ENCODE measurements around the gene SULT1A3.
A peak's percentile ranks its signal among the peaks of the same experiment; 100 is the strongest.
"Not testable (repeated sequence)": the region's sequence is repeated elsewhere in the genome, so short reads cannot be mapped to it uniquely, and the experiment has no call there.

Gene SULT1A3

GRCh38 chr16:30199049-30199448, at the start of gene SULT1A3:
TSS of gene SULT1A3 (plus strand) at chr16:30199255. CDS start at chr16:30200729, 1,474 bp downstream.
- DNase-seq (ENCODE audit: low read depth) = not testable (repeated sequence)

GRCh38 chr16:30151091-30151490, 48.0 kb upstream of the SULT1A3 start:
- DNase-seq (ENCODE audit: low read depth) = no peak

- DNase-seq (ENCODE audit: low read depth) = no peak
Measured at GRCh38 chr16:30152517-30152916, 46.5 kb upstream of the SULT1A3 start.

- no peak for DNase-seq (ENCODE audit: low read depth)
Measured at GRCh38 chr16:30155188-30155587, 43.9 kb upstream of the SULT1A3 start.

- DNase-seq (ENCODE audit: low read depth) = no peak
Measured at GRCh38 chr16:30157214-30157613, 41.8 kb upstream of the SULT1A3 start.

GRCh38 chr16:30163538-30163937, 35.5 kb upstream of the SULT1A3 start:
- DNase-seq (ENCODE audit: low read depth) = no peak

GRCh38 chr16:30166202-30166902, 32.7 kb upstream of the SULT1A3 start:
- DNase-seq (ENCODE audit: low read depth) = no peak

- not testable (repeated sequence) for DNase-seq (ENCODE audit: low read depth)
Measured at GRCh38 chr16:30168746-30169145, 30.3 kb upstream of the SULT1A3 start.

- not testable (repeated sequence) for DNase-seq (ENCODE audit: low read depth)
Measured at GRCh38 chr16:30169416-30169815, 29.6 kb upstream of the SULT1A3 start.

- DNase-seq (ENCODE audit: low read depth) = not testable (repeated sequence)
Measured at GRCh38 chr16:30170145-30170544, 28.9 kb upstream of the SULT1A3 start.

GRCh38 chr16:30173054-30173453, 26.0 kb upstream of the SULT1A3 start:
- DNase-seq (ENCODE audit: low read depth) = no peak

GRCh38 chr16:30176876-30177275, 22.2 kb upstream of the SULT1A3 start:
- not testable (repeated sequence) for DNase-seq (ENCODE audit: low read depth)

- no peak for DNase-seq (ENCODE audit: low read depth)
Measured at GRCh38 chr16:30179195-30179594, 19.9 kb upstream of the SULT1A3 start.

GRCh38 chr16:30179931-30180330, 19.1 kb upstream of the SULT1A3 start:
- no peak for DNase-seq (ENCODE audit: low read depth)

GRCh38 chr16:30180741-30181140, 18.3 kb upstream of the SULT1A3 start:
- no peak for DNase-seq (ENCODE audit: low read depth)

GRCh38 chr16:30183233-30184095, 15.6 kb upstream of the SULT1A3 start, which contains the start of gene CORO1A:
TSS of gene CORO1A (plus strand) at chr16:30183602. CDS start at chr16:30185210, 1,608 bp downstream.
- DNase-seq (ENCODE audit: low read depth) = peak; percentile 81

GRCh38 chr16:30184096-30184890, 14.8 kb upstream of the SULT1A3 start:
- DNase-seq (ENCODE audit: low read depth) = peak; percentile 57

GRCh38 chr16:30184891-30185682, 14.0 kb upstream of the SULT1A3 start:
- DNase-seq (ENCODE audit: low read depth) = peak; percentile 14

GRCh38 chr16:30185683-30186421, 13.2 kb upstream of the SULT1A3 start:
- DNase-seq (ENCODE audit: low read depth) = peak; percentile 70

- no peak for DNase-seq (ENCODE audit: low read depth)
Measured at GRCh38 chr16:30186444-30186781, 12.6 kb upstream of the SULT1A3 start.

Data from activated T-cell treated with anti-CD3 and anti-CD28 coated beads for 24 hours (primary cell).